HepG2 (cell line): ENCODE data around the gene GTF2B. TPM values are rescaled to one million over a fixed set of nuclear protein-coding genes. Genes with fewer than 3 reads are reported as not detected.

Experiments
- AKNA ChIP-seq: sonication (generic); formaldehyde crosslinking; IDR thresholded peaks from 2 replicates; pipeline ENCODE4 v1.4.0; 2020; ENCODE audit warnings: missing genetic modification reagents, borderline replicate concordance
- CBFB ChIP-seq: sonication (generic); formaldehyde crosslinking; IDR thresholded peaks from 2 replicates; pipeline ENCODE4 v1.4.0; 2020; ENCODE audit warnings: missing genetic modification reagents
- DR1 ChIP-seq: sonication (generic); formaldehyde crosslinking; IDR thresholded peaks from 2 replicates; pipeline ENCODE4 v1.8.0; 2021; ENCODE audit warnings: mild to moderate bottlenecking, missing genetic modification reagents, inconsistent platforms
- DRAP1 ChIP-seq: IDR thresholded peaks from 2 replicates; pipeline ENCODE4 v1.6.1; 2016; ENCODE audit warnings: missing genetic modification reagents, missing compliant biosample characterization
- FOXA3 ChIP-seq: IDR thresholded peaks from 2 replicates; pipeline ENCODE4 v1.6.1; 2016; ENCODE audit warnings: missing genetic modification reagents, missing compliant biosample characterization
- GPN1 ChIP-seq: sonication (generic); formaldehyde crosslinking; IDR thresholded peaks from 2 replicates; pipeline ENCODE4 v1.5.1; 2020; ENCODE audit warnings: missing genetic modification reagents, borderline replicate concordance
- KLF15 ChIP-seq: sonication (generic); formaldehyde crosslinking; IDR thresholded peaks from 2 replicates; pipeline ENCODE4 v1.8.1; 2023; ENCODE audit warnings: borderline replicate concordance, mild to moderate bottlenecking, inconsistent platforms, missing genetic modification reagents, mixed read lengths
- LBX2 ChIP-seq: sonication (generic); formaldehyde crosslinking; IDR thresholded peaks from 2 replicates; pipeline ENCODE4 v1.5.0; 2020; ENCODE audit warnings: missing genetic modification reagents, mild to moderate bottlenecking, borderline replicate concordance
- MED8 ChIP-seq: sonication (generic); formaldehyde crosslinking; IDR thresholded peaks from 2 replicates; pipeline ENCODE4 v1.8.1; 2023; ENCODE audit warnings: mild to moderate bottlenecking, missing genetic modification reagents; ENCODE audit not compliant: insufficient replicate concordance
- MYPOP ChIP-seq: sonication (generic); formaldehyde crosslinking; IDR thresholded peaks from 2 replicates; pipeline ENCODE4 v1.8.1; 2023; ENCODE audit warnings: mild to moderate bottlenecking, moderate library complexity, missing genetic modification reagents
- NCOA2 ChIP-seq: sonication (generic); formaldehyde crosslinking; IDR thresholded peaks from 2 replicates; pipeline ENCODE4 v1.8.0; 2022; ENCODE audit warnings: inconsistent platforms
- POLR2AphosphoS2 ChIP-seq: IDR thresholded peaks from 2 replicates; pipeline ENCODE4 v1.6.1; 2011; ENCODE audit warnings: low read depth, low read length, improper control_type of control experiment
- PPARG ChIP-seq: conservative IDR thresholded peaks from 2 replicates; pipeline ENCODE4 v1.6.1; 2016; ENCODE audit warnings: missing biosample characterization, missing genetic modification reagents
- SAFB2 ChIP-seq: sonication (generic); formaldehyde crosslinking; IDR thresholded peaks from 2 replicates; pipeline ENCODE4 v1.5.1; 2020; ENCODE audit warnings: missing genetic modification reagents, low read depth, mild to moderate bottlenecking, borderline replicate concordance
- SKI ChIP-seq: fragments of 450-650 bp; IDR thresholded peaks from one replicate; pipeline ENCODE4 v1.6.1; 2018; ENCODE audit warnings: mild to moderate bottlenecking; ENCODE audit not compliant: partially characterized antibody
- SNAI1 ChIP-seq: sonication (generic); formaldehyde crosslinking; IDR thresholded peaks from 2 replicates; pipeline ENCODE4 v1.5.0; 2020; ENCODE audit warnings: mild to moderate bottlenecking, missing genetic modification reagents, borderline replicate concordance
- SRSF4 ChIP-seq: fragments of 200-400 bp; formaldehyde crosslinking; IDR thresholded peaks from one replicate; pipeline ENCODE4 v1.6.1; 2018; ENCODE audit warnings: mild to moderate bottlenecking, low read depth, low read length, moderate library complexity; ENCODE audit not compliant: poor library complexity, severe bottlenecking
- ZFY ChIP-seq: sonication (generic); formaldehyde crosslinking; IDR thresholded peaks from 2 replicates; pipeline ENCODE4 v1.4.0; 2020; ENCODE audit warnings: missing genetic modification reagents
- ZNF292 ChIP-seq: sonication (generic); formaldehyde crosslinking; IDR thresholded peaks from 2 replicates; pipeline ENCODE4 v1.8.1; 2022; ENCODE audit warnings: mild to moderate bottlenecking, low read depth, missing genetic modification reagents, borderline replicate concordance
- ZNF552 ChIP-seq: sonication (generic); formaldehyde crosslinking; IDR thresholded peaks from 2 replicates; pipeline ENCODE4 v1.9.0; 2022; ENCODE audit warnings: missing genetic modification reagents, mild to moderate bottlenecking, borderline replicate concordance
- ZNF615 ChIP-seq: sonication (generic); formaldehyde crosslinking; IDR thresholded peaks from 2 replicates; pipeline ENCODE4 v1.5.0; 2020; ENCODE audit warnings: mild to moderate bottlenecking, missing genetic modification reagents, borderline replicate concordance
- ZNF644 ChIP-seq: IDR thresholded peaks from 2 replicates; pipeline ENCODE4 v1.6.1; 2016; ENCODE audit warnings: low read depth
- ZNF775 ChIP-seq: sonication (generic); formaldehyde crosslinking; IDR thresholded peaks from 2 replicates; pipeline ENCODE4 v1.4.0; 2020; ENCODE audit warnings: missing genetic modification reagents, mild to moderate bottlenecking, moderate library complexity, borderline replicate concordance
- polyA plus RNA-seq, 8 experiments: library from polyadenylated mRNA; depleted of rRNA in 3 of 8; stranded (reverse) in 7 of 8; unstranded in 1 of 8; fragments of >200 nt; fragmentation: Illumina TruSeq in 4 of 8; extraction: Trizol in 4 of 8; gene quantifications; 2 replicates each; pipeline versions ENCODE4 v1.2.1 to v1.2.3, GENCODE V29; 2011 to 2016; ENCODE audit warnings: low read depth in 4 of 8, missing spikeins in 1 of 8, mixed read lengths in 1 of 8; ENCODE audit not compliant: insufficient read depth in 1 of 8
- total RNA-seq, 5 experiments: library from RNA; depleted of rRNA; stranded (reverse); fragments of >200 nt; fragmentation: Illumina TruSeq; extraction: Trizol; gene quantifications; 2 replicates each; pipeline ENCODE4 v1.2.3, GENCODE V29; 2016; ENCODE audit warnings: low read depth in 1 of 5

The GTF2B gene
- total and polyA plus RNA-seq, 2 of the 13 experiments (the other 11 are each of a cell fraction or from before 2014, with no cell fraction given): 31.5 to 43.4 TPM

GRCh38 chr1:88935522-88936222 lies 44.3 kb upstream of the GTF2B start (continued):
- TF ChIP-seq PPARG (CRISPR knock-in tag) (peak; percentile 97), SKI (peak; percentile 62), ZNF644 (peak; percentile 75), DRAP1 (no peak), GPN1 (no peak), ZNF292 (no peak), SNAI1 (CRISPR knock-in tag) (no peak), ZNF775 (CRISPR knock-in tag) (no peak), CBFB (CRISPR knock-in tag) (0 out of 2 replicates have a peak, but pooled peaks have one; percentile 46), ZNF552 (no peak), MED8 (CRISPR knock-in tag) (no peak), ZNF615 (CRISPR knock-in tag) (no peak), KLF15 (CRISPR knock-in tag) (no peak), DR1 (no peak), ZFY (peak; percentile 24; the same call in 1 of the 2 replicates), FOXA3 (CRISPR knock-in tag) (peak; percentile 77), LBX2 (CRISPR knock-in tag) (no peak), NCOA2 (CRISPR knock-in tag) (peak; percentile 81), AKNA (CRISPR knock-in tag) (no peak), POLR2AphosphoS2 (no peak), SAFB2 (CRISPR knock-in tag) (no peak), SRSF4 (no peak), MYPOP (CRISPR knock-in tag) (no peak)
